Activated CD8-positive, alpha-beta memory T cell treated with anti-CD3 and anti-CD28 coated beads, Interleukin-2, amount 50 U/mL, for 48 hours (primary cell): Measurements from ENCODE around the gene SPATA33.
A peak's percentile ranks its signal among the peaks of the same experiment; 100 is the strongest.
"Not testable (repeated sequence)": the region's sequence is repeated elsewhere in the genome, so short reads cannot be mapped to it uniquely, and the experiment has no call there.

Experiments
- DNase-seq: peaks from one replicate; pipeline ENCODE4 v3.0.0-alpha.2; 2020

SPATA33 gene

GRCh38 chr16:89695086-89695874, 37.6 kb downstream of the SPATA33 start:
- no peak for DNase-seq

GRCh38 chr16:89695875-89696669, 38.4 kb downstream of the SPATA33 start:
- no peak for DNase-seq

DNA sequence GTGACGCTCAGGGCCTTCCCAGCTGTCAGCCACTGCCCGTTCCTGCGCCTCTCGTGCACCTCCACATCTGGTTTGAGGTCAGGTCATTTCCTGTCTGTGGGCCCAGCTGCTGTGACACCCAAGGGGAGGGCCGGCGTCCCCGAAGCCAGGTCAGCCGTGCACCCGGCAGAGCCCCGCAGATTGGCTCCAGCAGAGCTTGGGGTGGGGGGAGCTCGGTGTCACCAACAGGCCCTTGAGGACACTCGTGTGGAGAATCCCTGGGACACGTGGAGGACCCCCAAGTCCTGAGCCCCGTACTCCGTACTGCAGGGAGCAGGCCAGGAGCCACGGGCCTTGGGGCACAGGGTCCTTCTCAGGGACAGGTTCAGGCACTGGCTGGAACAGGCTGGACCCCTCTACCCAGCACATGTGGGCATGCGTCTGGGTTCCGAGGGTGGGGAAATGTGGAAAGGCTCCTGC, 39.1 kb downstream of the SPATA33 start:
- DNase-seq = peak; percentile 61

GRCh38 chr16:89697161-89697615, 39.6 kb downstream of the SPATA33 start:
- DNase-seq = no peak

DNA sequence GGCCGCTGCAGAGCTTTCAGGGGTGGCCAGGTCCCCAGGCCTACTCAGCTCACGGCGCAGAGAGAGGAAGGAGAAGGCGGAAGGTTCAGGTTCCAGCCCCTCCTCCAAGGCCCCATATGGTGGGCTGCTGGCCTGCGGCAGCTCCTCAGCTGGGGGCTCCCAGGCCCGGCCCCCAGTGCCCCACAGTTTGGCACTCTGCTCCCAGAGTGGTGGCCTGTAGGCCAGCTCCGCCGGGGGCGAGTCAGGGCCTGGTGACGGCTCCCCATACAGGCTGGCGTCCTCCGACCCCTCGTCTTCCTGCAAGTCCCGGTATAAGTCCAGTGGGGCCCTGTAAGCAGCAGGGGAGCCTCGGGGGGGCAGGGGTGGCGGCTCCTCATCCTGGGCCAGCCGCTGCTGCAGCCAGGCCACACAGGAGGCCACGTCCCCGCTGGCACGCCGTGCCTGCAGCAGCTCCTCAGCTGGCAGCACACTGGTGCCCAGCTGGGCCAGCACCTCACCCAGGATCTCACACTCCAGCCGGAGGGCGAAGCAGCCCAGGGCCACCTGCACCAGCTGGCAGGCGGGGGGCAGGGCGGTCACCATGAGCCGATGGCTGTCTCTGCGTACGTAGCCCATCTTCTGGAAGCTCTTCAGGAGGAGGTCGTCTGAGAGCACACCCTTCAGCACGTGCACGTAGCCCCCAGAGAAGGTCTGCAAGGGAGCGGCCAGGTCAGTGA, 40.1 kb downstream of the SPATA33 start:
- DNase-seq = no peak

GRCh38 chr16:89698717-89699116, 41.1 kb downstream of the SPATA33 start:
- DNase-seq = not testable (repeated sequence)

DNA sequence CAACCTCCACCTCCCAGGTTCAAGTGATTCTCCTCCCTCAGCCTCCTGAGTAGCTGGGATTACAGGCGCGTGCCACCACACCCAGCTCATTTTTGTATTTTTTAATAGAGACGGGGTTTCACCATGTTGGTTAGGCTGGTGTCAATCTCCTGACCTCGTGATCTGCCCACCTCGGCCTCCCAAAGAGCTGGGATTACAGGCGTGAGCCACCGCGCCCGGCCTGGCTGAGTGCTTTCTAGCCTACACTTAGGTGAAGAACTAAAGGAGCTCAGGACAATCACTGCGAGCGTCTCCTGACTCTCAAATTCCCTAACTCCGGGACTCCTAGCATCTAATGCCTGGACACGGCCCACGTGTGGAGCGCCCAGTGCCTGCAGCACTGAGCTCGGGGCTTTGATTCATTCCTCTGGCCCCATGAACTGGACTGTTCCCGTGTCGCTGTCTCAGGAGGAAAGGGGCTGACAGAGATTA, 42.0 kb downstream of the SPATA33 start:
- not testable (repeated sequence) for DNase-seq

GRCh38 chr16:89700100-89700648, 42.5 kb downstream of the SPATA33 start:
- DNase-seq = peak; percentile 99

DNA sequence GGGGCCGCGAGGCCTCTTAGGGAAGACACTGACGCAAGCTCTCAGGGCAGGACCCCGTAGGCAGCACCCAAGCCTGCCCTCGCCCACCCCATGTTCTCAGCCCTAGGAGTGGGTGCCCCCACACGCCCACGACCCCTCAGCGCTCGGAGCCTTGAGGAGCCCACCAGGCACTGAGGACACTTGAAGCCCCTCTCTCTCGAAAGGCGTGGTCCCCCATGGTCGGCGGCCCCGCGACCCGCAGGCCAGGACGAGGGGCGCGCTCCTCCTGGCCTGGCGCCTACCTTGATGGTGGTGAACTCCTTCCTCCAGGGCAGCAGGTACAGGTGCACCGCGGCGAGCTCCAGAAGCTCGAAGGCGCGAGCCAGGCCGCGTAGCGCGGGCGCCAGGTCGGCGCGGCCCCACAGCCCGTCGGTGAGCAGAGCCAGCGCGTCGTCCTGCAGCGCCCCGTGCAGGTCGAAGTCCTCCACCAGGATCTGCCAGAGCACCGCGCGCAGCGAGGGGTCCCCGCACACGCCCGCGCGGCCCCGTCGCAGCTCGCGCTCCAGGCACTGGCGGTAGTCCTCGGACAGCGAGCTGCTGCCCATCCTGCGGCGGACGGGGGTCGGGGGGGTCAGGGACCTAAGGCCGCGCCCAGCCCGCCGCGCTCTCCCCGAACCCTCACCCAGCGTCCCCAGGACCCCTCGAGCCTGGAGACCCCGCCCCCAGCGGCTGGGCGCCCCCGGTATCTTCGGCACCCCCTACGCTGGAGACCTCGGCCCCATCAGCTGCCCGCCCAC, 43.2 kb downstream of the SPATA33 start:
- peak; percentile 79 for DNase-seq

DNA sequence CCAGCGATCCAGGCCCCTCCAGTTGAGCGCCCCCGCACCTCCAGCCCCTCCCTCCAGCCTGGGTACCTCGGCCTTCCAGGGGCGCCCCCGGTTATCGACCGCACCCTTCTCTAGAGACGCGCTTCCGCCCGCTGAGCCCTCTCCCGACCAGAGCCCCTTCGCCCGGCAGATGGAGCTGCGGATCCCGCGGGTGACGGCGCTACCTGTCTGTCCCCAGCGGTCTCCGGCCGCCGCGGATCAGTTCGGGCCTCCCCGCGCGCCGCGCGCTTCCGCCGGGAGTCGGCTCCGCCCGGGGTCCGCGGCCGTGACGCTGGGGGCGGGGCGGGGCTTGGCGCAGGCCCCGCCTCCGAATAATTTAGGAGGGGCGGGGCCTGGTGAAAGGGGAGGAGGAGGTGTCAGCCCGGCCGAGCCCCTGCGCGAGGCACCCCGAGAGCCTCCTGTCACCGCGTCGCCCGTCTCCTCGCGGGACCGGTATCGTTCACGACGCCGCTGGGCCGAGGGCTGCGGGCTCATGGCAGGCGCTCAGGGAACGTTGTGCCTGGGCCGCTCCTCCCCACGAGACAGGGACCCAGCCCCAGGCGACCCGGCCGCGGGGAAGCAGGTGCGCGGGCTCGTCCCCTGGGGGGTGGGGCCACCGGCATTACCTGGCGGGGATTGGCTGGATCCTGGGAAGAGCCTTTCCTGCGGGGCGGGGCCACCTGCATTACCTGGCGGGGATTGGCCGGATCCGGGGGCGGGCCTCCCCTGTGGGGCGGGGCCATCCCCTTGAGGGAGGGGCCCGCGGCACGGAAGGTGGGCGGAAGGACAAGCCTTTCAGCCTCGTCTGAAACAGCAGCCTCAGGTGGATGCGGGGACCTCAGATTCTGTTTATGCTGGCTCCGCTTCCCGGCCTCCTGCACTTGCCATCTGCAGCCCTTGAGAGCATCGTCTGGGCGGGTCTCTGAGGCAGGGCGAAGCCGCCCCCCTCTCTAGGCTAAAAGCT, 44.1 kb downstream of the SPATA33 start, which contains the start of gene SPATA2L:
SPATA2L (minus strand) TSS at position 281 of the 982 bp plus-strand sequence. CDS start 473 bp downstream, outside the sequence.
- peak; percentile 97 for DNase-seq

GRCh38 chr16:89704281-89704680, 46.6 kb downstream of the SPATA33 start:
- no peak for DNase-seq

DNA sequence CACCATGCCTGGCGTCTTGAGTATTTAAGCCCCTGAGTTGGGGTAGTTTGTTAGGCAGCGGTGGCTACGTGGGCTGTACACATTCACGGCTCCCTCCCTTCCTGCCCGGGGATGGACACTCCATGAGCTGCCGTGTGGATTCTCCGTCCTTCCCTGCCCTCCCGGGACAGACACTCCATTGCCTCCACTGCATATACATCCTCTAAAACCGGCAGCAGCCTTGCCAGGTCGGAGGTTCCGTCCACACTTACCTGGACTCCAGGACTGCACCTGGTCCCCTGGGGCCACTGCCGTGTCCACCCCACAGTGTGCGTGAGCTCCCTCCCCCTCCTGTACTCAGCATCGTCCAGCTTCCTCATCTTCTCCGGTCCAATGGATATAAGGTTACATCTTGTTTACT, 47.4 kb downstream of the SPATA33 start:
- DNase-seq = no peak

GRCh38 chr16:89706518-89707260, 49.1 kb downstream of the SPATA33 start:
- no peak for DNase-seq

DNA sequence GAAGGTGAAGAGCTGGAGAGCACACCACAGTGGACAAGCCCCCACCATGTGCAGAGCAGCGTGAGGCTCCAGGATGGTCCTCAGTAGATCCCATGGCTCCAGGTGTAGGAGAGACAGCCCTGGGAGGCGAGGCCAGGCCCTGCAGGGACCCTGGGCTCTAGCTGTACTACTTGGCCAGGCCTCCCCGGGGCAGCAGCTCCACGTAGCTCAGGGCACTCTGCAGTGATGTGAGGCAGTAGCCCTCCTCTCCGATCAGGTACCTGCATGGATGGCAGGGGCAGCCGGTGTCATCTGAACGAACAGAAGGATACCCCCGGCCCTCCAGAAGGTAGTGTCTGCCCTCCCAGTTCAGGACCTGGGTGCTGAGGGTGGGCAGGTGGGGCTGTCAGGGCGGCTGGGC, 50.1 kb downstream of the SPATA33 start:
- no peak for DNase-seq

DNA sequence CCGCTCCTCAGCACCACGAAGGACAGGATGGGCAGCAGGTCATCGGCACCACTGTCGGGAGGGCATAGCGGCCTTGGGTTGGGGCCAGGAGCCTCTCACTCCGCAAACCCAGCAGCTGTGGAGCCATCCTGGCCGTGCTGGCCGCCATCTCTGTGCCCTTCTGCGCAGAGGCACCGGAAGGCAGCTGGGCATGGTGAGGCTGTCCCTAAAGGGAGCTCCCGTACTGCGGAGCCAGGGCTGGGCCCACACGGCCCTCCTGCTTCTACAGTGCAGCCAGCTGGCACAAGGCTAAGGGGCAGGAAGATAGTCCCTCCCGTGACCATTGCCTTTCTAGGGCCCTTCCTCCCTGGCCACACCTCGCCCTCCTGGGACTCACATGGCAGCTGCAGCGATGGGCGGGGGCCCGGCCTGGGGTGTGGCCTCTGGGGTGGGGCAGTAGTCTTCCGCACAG, 50.9 kb downstream of the SPATA33 start:
- DNase-seq = no peak

GRCh38 chr16:89709166-89709565, 51.5 kb downstream of the SPATA33 start:
- no peak for DNase-seq

DNA sequence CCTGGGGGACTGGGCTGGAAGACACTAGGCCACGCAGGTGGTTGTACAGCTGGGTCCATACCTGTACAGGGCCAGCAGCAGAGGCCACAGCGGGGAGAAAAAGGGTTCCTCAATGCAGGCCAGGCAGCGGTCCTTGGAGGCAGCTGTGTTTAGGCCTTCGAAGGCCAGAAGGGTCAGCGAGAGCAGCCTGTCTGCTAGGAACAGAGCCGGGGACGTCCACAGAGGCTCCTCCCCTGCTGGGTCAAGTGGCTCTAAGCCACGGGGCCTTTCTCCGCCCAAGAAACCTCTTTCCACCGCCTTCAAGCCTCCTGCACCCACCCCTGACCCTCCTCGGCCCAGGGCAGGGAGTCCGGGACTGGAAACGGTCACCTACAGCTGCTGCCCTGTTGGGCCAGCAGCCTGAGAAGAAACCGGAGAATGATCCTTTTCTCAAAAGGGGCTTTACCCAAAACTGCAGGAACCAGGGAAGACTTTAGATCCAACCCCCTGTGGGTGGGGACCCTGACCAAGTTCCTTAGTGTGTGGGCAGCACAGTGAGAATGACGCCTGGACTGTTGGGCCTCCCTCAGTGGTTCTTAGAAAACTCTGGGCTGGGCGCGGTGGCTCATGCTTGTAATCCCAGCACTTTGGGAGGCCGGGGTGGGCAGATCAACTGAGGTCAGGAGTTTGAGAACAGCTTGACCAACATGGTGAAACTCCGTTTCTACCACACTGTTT, 52.2 kb downstream of the SPATA33 start:
- peak; percentile 50 for DNase-seq

DNA sequence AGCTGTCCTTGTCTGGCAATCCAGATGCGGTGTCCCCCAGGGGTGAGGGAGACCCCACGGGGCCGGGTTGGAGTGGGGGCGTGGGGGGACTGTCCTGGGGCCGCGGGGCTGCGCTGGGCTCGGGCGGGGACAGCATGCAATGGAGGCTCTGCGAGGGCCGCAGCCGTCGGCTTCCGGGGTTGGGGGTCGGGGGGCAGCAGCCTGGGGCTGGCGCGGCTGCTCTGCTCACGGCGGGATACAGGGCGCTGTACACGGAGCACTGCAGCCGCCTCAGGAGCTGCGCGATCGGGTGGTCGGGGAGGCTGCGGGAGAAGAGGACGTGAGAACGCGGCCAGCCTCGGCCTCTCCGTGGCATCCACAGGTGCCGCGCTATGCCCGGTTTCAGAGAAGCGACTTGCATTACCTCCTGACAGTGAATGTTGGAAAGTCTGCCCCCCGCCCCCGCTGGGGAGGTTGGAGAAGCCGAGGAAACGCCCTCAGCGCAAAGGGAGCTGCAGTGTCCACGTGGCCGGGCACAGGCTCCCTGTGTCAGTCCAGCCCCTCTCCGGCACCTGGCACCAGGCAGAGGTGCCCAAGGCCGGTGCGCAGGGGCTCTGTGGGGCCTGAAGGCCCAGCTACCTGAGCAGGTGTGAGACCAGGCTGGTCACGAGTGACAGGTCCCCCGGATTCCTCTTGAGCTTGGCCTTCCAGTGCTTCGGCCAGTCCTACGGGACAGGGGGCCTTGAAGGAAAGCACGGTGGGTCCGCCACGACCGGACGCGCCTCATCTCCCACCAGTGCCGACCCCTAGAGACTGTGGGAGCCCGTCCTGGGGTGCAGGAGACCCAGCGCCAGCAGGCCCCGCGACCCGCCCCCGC, 53.3 kb downstream of the SPATA33 start:
- DNase-seq = peak; percentile 55
